Common myeloid progenitor, CD34-positive (primary cell): ENCODE measurements around the gene ZDHHC14.
A peak's percentile ranks its signal among the peaks of the same experiment; 100 is the strongest.

Experiments
- CTCF ChIA-PET: fragments of 350-600 bp; sonication (Branson Sonifier 250); formaldehyde crosslinking; loops from one replicate; lab custom pipeline; 2021; ENCODE audit warnings: antibody characterized with exemption; lab: Charles Lee
- POLR2A ChIA-PET: fragments of 350-600 bp; sonication (Branson Sonifier 250); formaldehyde crosslinking; loops from one replicate; lab custom pipeline; 2021; ENCODE audit warnings: antibody characterized with exemption; lab: Charles Lee
- DNase-seq, 3 donors: peaks; one replicate each; pipeline versions ENCODE4 v3.0.0 to v3.0.0-alpha.2; 2013
- H3K27ac ChIP-seq, 2 experiments: 1 replicate in 1 of 2; 2 replicates in 1 of 2; pipeline ENCODE4 v1.7.0; 2013; ENCODE audit warnings: inconsistent platforms in 2 of 2, low read length in 2 of 2, mild to moderate bottlenecking in 2 of 2, low read depth in 1 of 2, moderate library complexity in 1 of 2; ENCODE audit not compliant: severe bottlenecking in 2 of 2, insufficient read depth in 1 of 2, poor library complexity in 1 of 2
- H3K27me3 ChIP-seq, 5 experiments: replicated peaks in 2 of 5; 1 replicate in 3 of 5; 2 replicates in 2 of 5; pipeline versions ENCODE4 v1.6.1 to v1.7.0; 2013; ENCODE audit warnings: low read length in 4 of 5, mild to moderate bottlenecking in 2 of 5, moderate library complexity in 2 of 5, inconsistent platforms in 1 of 5; ENCODE audit not compliant: insufficient read depth in 5 of 5, control insufficient read depth in 4 of 5
- H3K36me3 ChIP-seq, 4 experiments: 1 replicate in 2 of 4; 2 replicates in 2 of 4; pipeline versions ENCODE4 v1.6.1 to v1.7.0; 2013; ENCODE audit warnings: low read length in 3 of 4, control low read depth in 1 of 4, mild to moderate bottlenecking in 1 of 4; ENCODE audit not compliant: control insufficient read depth in 4 of 4, insufficient read depth in 4 of 4
- H3K4me1 ChIP-seq, 4 experiments: 1 replicate in 3 of 4; 2 replicates in 1 of 4; pipeline versions ENCODE4 v1.6.1 to v1.7.1; 2013; ENCODE audit warnings: low read length in 3 of 4, mild to moderate bottlenecking in 3 of 4, control low read depth in 1 of 4, inconsistent platforms in 1 of 4, moderate library complexity in 1 of 4; ENCODE audit not compliant: control insufficient read depth in 4 of 4, insufficient read depth in 4 of 4; ENCODE audit errors: control extremely low read depth in 1 of 4
- H3K4me3 ChIP-seq, 7 experiments: 1 replicate in 4 of 7; 2 replicates in 3 of 7; pipeline versions ENCODE4 v1.5.1 to v1.7.0; 2013; ENCODE audit warnings: mild to moderate bottlenecking in 7 of 7, low read length in 6 of 7, moderate library complexity in 6 of 7, inconsistent platforms in 2 of 7, low read depth in 2 of 7, control low read depth in 1 of 7; ENCODE audit not compliant: insufficient read depth in 4 of 7, control insufficient read depth in 1 of 7; ENCODE audit errors: extremely low read depth in 1 of 7
- H3K9me3 ChIP-seq, 5 experiments: 1 replicate in 4 of 5; 2 replicates in 1 of 5; pipeline versions ENCODE4 v1.6.1 to v1.7.1; 2013; ENCODE audit warnings: low read length in 4 of 5, mild to moderate bottlenecking in 2 of 5, inconsistent platforms in 1 of 5, low read depth in 1 of 5, moderate library complexity in 1 of 5; ENCODE audit not compliant: control insufficient read depth in 4 of 5, insufficient read depth in 2 of 5; ENCODE audit errors: control extremely low read depth in 1 of 5
- WGBS: methylation state at CpG from one replicate; pipeline ENCODE4 v1.1.5; 2013; ENCODE audit not compliant: insufficient coverage; 5-methylcytosine and 5-hydroxymethylcytosine counted together

Gene ZDHHC14

GRCh38 chr6:157443066-157443800 is 62.2 kb downstream of the ZDHHC14 start:
- Histone ChIP-seq H3K27ac (no peak overlapping the region), H3K27me3 (no peaks in the 10 kb centered on the region), H3K9me3 (peaks cover 0 to 4% (median 0%) of the 10 kb centered on the region in 5 experiments), H3K4me3 (no peak overlapping the region), H3K36me3 (no peaks in the 10 kb centered on the region), H3K4me1 (no peaks in the 10 kb centered on the region)
- 100% methylated on average over 4 of the region's 6 CpGs for WGBS
- POLR2A ChIA-PET: interaction anchor here (1.1 kb wide), 1 partner anchor 47 kb away, joined by 3 read pairs; no protein-coding TSS in a partner anchor
- peak in 2 of 3 donors; percentile 54 to 55 for DNase-seq
- CTCF ChIA-PET: interaction anchor here (0.6 to 1.2 kb wide), 3 partner anchors 13 to 163 kb away, joined by 3 read pairs; no protein-coding TSS in a partner anchor

- no peak for DNase-seq
- POLR2A ChIA-PET: no interaction called here
- no peaks in the 10 kb centered on the region for H3K27me3 ChIP-seq
- 100% methylated on average over 6 of the region's 10 CpGs for WGBS
- H3K4me1 ChIP-seq: no peaks in the 10 kb centered on the region
- H3K4me3 ChIP-seq: no peak overlapping the region
- no peak overlapping the region for H3K27ac ChIP-seq
- H3K9me3 ChIP-seq: peaks cover 0 to 4% (median 0%) of the 10 kb centered on the region in 5 experiments
- CTCF ChIA-PET: interaction anchor here (0.9 kb wide), 1 partner anchor 11 kb away, joined by 3 read pairs; no protein-coding TSS in a partner anchor
- no peaks in the 10 kb centered on the region for H3K36me3 ChIP-seq
Observed at GRCh38 chr6:157445277-157446009, 64.5 kb downstream of the ZDHHC14 start.

GRCh38 chr6:157447735-157448134 is 66.7 kb downstream of the ZDHHC14 start:
- Histone ChIP-seq H3K9me3 (peaks cover 0 to 3% (median 0%) of the 10 kb centered on the region in 5 experiments), H3K36me3 (no peaks in the 10 kb centered on the region), H3K27ac (no peak overlapping the region), H3K4me1 (no peaks in the 10 kb centered on the region), H3K27me3 (no peaks in the 10 kb centered on the region), H3K4me3 (no peak overlapping the region)
- no peak for DNase-seq
- WGBS: 100% methylated on average over 1 of the region's 3 CpGs
- CTCF ChIA-PET: no interaction called here
- POLR2A ChIA-PET: no interaction called here

DNA sequence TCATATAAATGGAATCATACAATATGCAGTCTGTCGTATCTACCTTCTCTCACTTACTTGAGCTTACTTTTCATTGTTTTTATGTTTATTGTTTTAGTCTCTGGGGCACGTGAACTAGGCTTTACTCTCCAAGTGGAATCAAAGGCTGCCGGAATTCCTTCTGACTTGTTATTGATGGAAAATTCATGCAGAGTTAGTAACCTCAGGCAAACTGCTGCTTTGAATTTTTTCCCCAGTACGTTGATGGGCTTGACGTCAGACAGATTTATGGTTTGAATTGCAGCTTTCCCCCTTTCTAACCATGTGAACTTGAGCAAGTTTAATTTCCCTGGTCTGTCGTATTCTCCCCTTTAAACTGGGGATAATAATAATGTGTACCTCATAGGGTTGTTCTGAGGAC is 68.6 kb downstream of the ZDHHC14 start:
- H3K27ac ChIP-seq: no peak overlapping the region
- no peaks in the 10 kb centered on the region for H3K9me3 ChIP-seq
- no peaks in the 10 kb centered on the region for H3K27me3 ChIP-seq
- no peak overlapping the region for H3K4me3 ChIP-seq
- DNase-seq: no peak
- H3K36me3 ChIP-seq: no peaks in the 10 kb centered on the region
- H3K4me1 ChIP-seq: no peaks in the 10 kb centered on the region
- WGBS: 90% methylated on average over 4 of the region's 6 CpGs
- POLR2A ChIA-PET: no interaction called here
- CTCF ChIA-PET: interaction anchor here (0.7 to 1.0 kb wide), 2 partner anchors 12 to 271 kb away, joined by 3 to 4 read pairs; no protein-coding TSS in a partner anchor

DNA sequence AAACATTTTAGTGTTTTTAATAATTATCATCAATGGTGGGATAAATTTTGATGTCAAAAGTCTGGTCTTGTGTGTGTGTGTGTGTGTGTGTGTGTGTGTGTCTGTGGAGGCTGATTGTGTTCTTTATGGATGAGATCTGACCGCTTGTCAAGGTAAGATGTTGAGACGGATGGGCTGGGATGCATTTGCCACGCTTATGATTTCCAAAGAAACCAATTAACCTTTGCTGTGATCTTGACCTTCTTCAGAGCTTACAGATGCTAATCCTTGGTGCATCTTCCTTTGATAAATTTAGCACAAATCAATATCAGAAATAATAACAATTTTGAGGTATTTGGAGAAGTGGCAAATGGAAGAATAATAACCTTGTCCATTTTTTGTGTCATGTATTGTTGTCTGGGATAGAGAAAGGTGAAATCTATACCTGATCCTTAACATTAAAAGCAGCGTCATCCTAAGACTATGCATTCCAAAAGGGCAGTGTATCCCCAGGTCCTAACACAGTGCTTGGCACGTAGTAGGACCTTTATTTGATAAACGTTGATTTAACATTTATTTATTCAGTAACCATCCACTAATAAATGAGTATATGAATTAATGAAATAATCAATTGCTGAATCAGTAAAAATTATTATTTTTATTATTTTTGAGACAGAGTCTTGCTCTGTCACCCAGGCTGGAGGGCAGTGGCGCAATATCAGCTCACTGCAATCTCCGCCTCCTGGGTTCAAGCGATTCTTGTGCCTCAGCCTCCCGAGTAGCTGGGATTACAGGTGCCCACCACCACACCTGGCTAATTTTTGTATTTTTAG is 70.1 kb downstream of the ZDHHC14 start:
- ChIA-PET POLR2A (no interaction called here), CTCF (no interaction called here)
- H3K4me3 ChIP-seq: no peak overlapping the region
- WGBS: no CpG with 5 or more reads among the region's 10 CpGs
- no peaks in the 10 kb centered on the region for H3K36me3 ChIP-seq
- H3K27ac ChIP-seq: no peak overlapping the region
- no peak for DNase-seq
- H3K27me3 ChIP-seq: no peaks in the 10 kb centered on the region
- H3K4me1 ChIP-seq: peaks cover 0 to 12% (median 5%) of the 10 kb centered on the region in 4 experiments
- no peaks in the 10 kb centered on the region for H3K9me3 ChIP-seq

DNA sequence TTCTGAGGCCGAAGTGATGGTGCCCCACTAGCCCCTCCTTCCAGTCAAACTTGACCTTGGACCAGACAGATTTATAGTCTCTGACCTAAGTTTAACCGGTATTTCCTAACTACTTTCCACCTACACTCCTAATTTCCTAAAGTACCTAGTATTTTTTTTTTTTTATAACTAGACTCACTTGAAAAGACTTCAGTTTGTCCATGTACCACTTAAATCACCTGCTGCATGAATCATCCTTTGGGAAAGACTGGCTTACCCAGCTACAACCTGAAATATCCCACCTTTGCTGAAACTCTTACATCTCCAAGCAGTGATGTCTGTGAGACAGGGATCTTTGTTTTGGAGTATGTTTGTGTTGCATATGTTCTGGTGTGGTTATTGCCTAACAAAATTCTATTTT is 71.1 kb downstream of the ZDHHC14 start:
- 89% methylated on average over 1 of the region's 2 CpGs for WGBS
- CTCF ChIA-PET: no interaction called here
- POLR2A ChIA-PET: no interaction called here
- Histone ChIP-seq H3K27me3 (no peaks in the 10 kb centered on the region), H3K9me3 (no peaks in the 10 kb centered on the region), H3K36me3 (no peaks in the 10 kb centered on the region), H3K4me3 (no peak overlapping the region), H3K4me1 (peaks cover 0 to 18% (median 12%) of the 10 kb centered on the region in 4 experiments), H3K27ac (no peak overlapping the region)
- DNase-seq: no peak
